ENCODE results near the gene DPY19L2.
A peak's percentile ranks its signal among the peaks of the same experiment; 100 is the strongest.
"Not testable (repeated sequence)": the region's sequence is repeated elsewhere in the genome, so short reads cannot be mapped to it uniquely, and the experiment has no call there.

The DPY19L2 gene

DNA sequence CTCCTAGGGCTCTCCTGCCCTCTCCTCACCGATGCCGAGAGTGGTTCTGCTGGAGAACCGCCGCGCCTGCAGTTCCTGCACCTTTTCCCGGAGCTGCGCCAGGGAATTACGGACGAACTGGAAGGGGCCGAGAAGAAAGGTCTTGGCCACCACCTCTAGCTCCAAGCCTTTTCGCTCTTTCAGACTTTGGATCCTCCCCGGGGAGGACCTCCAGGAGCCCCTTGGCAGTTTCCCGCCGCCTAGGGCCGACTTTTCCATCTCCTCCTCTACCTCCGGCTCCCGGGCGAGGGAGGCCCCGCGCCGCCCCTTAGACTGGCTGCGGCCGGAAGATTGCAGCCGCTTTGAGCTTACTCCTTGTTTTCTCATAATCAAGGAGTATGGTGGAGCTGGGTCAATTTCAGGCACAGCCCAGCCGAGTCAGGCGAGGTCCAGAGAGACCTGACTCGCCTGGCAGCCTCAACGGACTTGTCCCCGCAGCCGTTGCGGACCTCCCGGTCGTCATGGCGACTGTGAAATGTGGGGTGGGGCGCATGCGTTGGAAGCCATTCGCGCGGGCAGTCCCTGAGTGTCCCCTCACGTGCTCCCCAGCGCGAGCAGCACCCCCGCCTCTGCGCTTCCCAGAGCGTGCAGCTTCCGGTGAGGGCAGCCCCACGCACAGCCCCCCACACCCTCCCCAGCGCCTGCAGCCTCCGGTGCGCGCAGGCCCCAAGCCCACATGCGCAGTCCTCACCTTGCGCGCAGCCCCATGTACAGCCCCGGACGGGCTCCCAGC, at the start of gene DPY19L2:
Gene DPY19L2, minus strand, starts transcription at position 466 of the 772 bp plus-strand sequence. Its CDS starts 100 bp downstream, at position 366.
- DNase-seq (ENCODE audit: low spot score): peak; percentile 28

DNA sequence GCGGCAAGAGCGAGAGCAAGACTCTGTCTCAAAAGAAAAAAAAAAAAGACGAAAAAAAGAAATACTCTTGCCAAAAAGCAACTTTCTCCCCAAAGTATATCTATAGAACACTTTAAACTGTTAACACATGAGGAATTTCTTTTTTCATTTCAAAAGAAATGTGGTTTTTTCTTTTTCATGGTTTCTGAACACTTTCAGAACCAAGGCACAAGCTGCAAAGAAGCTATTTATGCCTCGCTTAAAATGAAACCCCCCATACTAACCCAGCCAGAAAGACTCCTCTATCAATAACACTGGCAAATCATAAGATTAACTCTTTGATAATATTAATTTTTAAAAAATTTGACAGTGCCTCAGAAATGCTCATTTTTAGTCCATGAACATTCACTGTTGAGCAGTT, 48.6 kb upstream of the DPY19L2 start:
- DNase-seq (ENCODE audit: low spot score): not testable (repeated sequence)

GRCh38 chr12:63715107-63715625, 46.9 kb upstream of the DPY19L2 start:
- DNase-seq (ENCODE audit: low spot score): not testable (repeated sequence)

- DNase-seq (ENCODE audit: low spot score): not testable (repeated sequence)
Measured at GRCh38 chr12:63714409-63714808, 46.1 kb upstream of the DPY19L2 start.

DNA sequence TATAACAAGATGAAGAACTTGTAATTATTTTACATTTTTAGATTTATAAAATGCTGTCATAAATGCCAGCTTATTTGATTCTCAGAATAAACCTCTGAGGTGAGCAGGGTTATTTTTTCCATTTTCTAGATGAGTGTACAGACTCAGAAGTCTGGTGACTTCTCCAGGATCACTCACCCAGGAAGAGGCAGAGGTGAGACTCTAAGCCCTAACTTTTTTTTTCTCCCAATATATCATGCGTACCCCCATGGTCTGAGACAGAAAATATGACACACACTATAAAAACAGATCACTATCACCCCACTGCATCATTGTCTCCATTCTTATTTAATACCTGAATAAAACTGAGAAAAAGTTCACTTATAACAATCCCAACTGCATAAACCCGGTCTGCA, 45.4 kb upstream of the DPY19L2 start:
- not testable (repeated sequence) for DNase-seq (ENCODE audit: low spot score)

DNA sequence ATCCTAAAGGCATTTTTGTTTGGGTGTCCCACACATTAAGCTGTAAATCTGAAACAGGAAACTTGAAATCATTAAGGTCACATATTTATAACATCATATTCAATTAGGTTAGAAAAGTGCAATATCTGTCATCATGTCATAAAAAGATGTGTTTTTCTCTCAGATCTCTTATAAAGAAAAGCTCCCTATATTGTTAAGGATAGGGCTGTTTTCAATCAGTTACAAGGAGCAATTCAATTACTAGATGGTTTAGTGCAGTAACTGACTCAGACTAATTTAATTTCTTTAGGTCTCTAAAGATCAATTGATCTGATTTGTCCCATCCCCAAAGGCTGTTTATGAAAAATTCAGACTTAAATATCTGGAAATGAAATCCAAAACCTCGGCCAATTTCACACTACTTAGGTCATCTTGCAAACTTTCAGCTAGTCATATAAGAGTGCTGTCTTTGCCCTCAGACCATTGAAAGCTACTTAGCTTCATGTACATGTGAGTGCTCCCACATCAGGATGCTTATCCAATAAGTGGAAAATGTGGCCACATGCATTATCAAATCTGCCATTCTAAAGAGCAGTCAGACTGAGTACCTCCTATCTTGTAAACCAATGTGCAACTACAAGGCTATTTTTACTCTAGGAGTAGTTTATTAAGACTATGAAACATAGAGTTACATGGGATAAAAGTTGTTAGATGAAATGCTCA, 44.8 kb upstream of the DPY19L2 start:
- DNase-seq (ENCODE audit: low spot score): not testable (repeated sequence)

- DNase-seq (ENCODE audit: low spot score): not testable (repeated sequence)
Measured at GRCh38 chr12:63712376-63712974, 44.2 kb upstream of the DPY19L2 start.

DNA sequence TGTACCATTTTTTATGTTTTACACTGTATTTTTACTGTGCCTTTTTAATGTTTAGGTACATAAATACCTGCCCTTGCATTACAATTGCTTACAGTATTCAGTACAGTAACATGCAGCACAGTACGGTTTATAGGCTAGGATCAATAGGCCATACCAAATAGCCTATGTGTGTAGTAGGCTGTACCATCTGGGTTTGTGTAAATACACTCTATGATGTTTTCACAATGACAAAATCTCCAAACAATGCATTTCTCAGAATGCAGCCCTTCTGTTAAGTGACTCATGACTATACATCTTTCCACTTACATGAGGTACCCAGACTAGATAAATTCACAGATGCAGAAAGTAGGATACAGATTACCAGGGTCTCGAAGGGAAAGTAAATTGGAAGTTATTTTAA, 43.0 kb upstream of the DPY19L2 start:
- DNase-seq (ENCODE audit: low spot score): not testable (repeated sequence)

DNA sequence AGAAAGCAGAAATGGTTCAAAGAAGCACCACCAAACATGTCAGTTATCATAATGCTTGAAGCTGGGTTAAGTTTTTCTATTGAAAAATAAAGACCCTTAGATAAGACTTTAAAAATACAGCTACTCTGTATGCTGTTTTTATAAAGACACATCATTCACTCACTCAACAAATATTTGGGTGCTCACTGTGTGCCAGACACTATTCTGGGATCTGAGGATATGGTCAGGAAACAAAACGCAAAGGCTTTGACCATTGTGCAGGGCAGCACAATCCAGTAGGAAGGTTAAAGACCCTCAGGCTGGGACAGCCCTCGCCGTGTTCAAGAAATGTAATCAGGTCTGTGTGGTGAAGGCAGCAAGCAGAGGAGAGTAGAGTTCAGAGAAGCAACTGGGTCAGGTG, 38.0 kb upstream of the DPY19L2 start:
- DNase-seq (ENCODE audit: low spot score): no peak

DNA sequence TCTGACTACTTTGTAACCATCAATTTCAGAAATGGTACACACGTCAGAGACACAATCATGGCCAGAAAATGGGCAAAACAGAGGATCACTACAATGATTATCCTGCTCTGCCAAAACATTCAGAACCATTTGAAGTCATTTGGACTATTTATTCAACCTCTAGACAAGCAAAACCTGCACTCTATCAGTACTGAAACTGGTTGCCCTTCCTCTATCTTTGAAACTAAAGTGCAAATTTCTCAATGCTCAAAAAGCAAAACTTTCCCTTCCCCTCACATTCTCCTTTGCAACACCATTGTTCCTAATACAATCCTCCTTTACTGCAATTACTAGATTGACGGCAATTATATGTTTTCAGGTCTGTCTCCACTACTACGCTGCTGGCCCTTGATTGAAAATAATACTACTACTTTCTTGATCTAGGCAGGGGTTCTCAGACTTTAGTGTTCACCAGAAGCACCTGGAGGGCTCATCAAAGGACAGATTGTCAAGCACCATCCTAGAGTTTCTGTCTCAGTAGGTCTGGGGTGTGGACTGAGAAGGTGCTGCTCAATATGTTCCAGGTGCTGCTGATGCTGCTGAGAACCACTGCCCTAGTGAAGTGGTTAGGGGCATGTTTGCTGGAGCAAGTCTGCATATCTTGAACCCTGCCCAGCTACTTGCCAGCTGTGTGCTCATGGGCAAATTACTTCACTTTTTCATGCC, 31.5 kb upstream of the DPY19L2 start:
- DNase-seq (ENCODE audit: low spot score): not testable (repeated sequence)

- DNase-seq (ENCODE audit: low spot score): not testable (repeated sequence)
Measured at GRCh38 chr12:63699011-63699410, 30.7 kb upstream of the DPY19L2 start.

- not testable (repeated sequence) for DNase-seq (ENCODE audit: low spot score)
Measured at GRCh38 chr12:63690837-63691236, 22.5 kb upstream of the DPY19L2 start.

- not testable (repeated sequence) for DNase-seq (ENCODE audit: low spot score)
Measured at GRCh38 chr12:63689141-63689540, 20.8 kb upstream of the DPY19L2 start.

- not testable (repeated sequence) for DNase-seq (ENCODE audit: low spot score)
Measured at GRCh38 chr12:63686623-63687022, 18.3 kb upstream of the DPY19L2 start.

- not testable (repeated sequence) for DNase-seq (ENCODE audit: low spot score)
Measured at GRCh38 chr12:63685789-63686188, 17.5 kb upstream of the DPY19L2 start.

DNA sequence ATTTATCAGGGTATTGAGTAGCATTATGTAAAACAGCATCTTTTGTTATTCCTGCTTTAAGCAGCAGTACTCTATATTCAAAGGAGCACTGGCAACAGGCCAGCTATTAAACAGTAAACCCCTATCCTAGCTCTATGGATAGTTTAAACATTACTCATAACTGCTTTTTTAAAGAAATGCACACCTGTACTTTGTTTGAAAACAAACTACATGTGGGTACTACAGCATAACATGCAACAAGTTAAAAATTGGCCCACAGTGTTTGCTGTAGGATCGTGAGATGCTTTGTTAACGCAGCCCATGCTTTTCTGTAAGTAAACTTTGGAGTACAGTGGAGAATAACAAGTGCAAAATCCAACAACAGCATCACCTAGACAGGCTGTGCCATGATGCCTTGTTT, 14.3 kb upstream of the DPY19L2 start:
- DNase-seq (ENCODE audit: low spot score): not testable (repeated sequence)

- not testable (repeated sequence) for DNase-seq (ENCODE audit: low spot score)
Measured at GRCh38 chr12:63680758-63681157, 12.5 kb upstream of the DPY19L2 start.

DNA sequence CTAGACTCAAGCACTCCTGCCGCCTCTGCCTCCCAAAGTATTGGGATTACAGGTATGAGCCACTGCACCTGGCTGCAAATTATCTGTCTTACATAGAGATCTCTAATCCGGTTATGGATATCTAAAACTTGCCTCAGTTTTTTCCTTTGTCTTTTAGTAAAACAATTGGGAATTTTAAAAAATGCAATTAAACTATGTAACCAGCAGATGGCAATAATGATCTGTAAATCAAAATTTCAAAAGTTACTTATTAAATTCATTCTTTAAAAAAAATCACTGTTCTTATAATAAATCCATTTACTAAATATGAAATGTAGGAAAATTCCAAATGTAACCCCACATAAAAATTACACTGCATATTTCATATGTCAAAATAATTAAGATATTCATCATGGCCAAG, 4.3 kb upstream of the DPY19L2 start:
- DNase-seq (ENCODE audit: low spot score): not testable (repeated sequence)

GRCh38 chr12:63669936-63670335, 1.6 kb upstream of the DPY19L2 start:
- not testable (repeated sequence) for DNase-seq (ENCODE audit: low spot score)

GRCh38 chr12:63669427-63669826, 1.1 kb upstream of the DPY19L2 start:
- DNase-seq (ENCODE audit: low spot score): not testable (repeated sequence)

DNA sequence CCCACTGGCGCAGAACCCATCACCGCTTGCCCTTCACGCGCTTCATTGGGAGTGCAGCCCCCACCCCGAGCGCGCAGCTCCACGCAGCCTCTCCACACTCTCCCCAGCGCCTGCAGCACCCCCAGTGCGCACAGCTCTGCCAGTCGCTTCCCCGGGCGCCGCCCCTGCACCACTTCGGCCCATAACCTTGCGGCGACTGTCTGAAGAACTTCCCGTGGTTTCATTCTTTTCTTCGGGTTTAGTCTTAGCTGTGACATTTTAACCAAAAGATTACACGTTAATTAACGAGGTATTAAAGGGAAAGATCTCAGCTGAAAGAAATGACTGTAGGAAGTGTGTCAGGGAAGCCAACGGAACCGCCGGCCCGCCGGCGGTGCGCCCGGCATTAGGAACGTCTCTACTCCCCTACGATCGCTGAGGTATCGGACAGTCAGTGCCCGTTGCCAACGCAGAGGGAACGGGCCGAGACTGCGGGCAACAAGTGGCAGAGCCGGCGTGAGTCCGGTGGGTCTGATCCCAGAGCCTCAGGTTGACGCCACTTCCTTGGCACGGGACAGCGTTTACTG, 590 bp upstream of the DPY19L2 start:
- DNase-seq (ENCODE audit: low spot score): not testable (repeated sequence)
